Mammary epithelial cell (primary cell): ENCODE measurements around the gene KAZN.

Experiments
- EZH2 ChIP-seq: IDR thresholded peaks from 2 replicates; pipeline ENCODE4 v1.6.1; 2012; ENCODE audit warnings: low read length, inconsistent platforms, borderline replicate concordance
- TF ChIP-seq, protein P1 (sequence below), 2 donors: IDR thresholded peaks in 1 of 2; conservative IDR thresholded peaks in 1 of 2; 2 replicates each; pipeline ENCODE4 v1.5.1; 2011 to 2012; ENCODE audit warnings: inconsistent platforms in 2 of 2, low read length in 2 of 2, mild to moderate bottlenecking in 2 of 2, control low read depth in 1 of 2, low read depth in 1 of 2; ENCODE audit not compliant: insufficient read depth in 1 of 2; ENCODE audit errors: extremely low read depth in 1 of 2

DNA sequence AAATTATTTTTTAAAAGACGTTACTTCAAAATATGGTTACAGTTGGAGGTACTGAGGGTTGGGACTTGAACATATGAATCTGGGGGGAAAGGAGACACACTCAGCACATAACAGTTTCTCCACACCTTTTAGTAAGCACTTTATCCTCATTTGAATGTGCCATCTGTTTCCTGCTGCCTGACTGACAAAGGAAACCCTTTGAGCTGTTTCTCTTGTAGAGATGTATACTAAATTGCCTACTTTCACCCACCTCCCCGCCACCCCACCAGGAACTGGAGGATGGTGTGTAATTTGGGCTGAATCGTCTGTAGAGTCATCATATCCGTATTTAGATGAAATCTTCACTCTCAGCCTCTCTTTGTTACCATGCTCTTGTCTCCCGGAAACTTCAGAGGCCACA is 108.1 kb downstream of the KAZN start:
- TF ChIP-seq, protein P1, sequence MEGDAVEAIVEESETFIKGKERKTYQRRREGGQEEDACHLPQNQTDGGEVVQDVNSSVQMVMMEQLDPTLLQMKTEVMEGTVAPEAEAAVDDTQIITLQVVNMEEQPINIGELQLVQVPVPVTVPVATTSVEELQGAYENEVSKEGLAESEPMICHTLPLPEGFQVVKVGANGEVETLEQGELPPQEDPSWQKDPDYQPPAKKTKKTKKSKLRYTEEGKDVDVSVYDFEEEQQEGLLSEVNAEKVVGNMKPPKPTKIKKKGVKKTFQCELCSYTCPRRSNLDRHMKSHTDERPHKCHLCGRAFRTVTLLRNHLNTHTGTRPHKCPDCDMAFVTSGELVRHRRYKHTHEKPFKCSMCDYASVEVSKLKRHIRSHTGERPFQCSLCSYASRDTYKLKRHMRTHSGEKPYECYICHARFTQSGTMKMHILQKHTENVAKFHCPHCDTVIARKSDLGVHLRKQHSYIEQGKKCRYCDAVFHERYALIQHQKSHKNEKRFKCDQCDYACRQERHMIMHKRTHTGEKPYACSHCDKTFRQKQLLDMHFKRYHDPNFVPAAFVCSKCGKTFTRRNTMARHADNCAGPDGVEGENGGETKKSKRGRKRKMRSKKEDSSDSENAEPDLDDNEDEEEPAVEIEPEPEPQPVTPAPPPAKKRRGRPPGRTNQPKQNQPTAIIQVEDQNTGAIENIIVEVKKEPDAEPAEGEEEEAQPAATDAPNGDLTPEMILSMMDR (conservative IDR thresholded peaks at IDR 0.05 in 1 of 2, IDR thresholded peaks at IDR 0.05 in 1 of 2; ENCODE audit: extremely low read depth in 1 of 2, insufficient read depth in 1 of 2, low read depth in 1 of 2, low read length in 2 of 2), result no peak
- TF ChIP-seq EZH2, result no peak
